Fibroblast of villous mesenchyme (primary cell): ENCODE measurements around the gene CFHR5. TPM values are rescaled to one million over a fixed set of nuclear protein-coding genes. Genes with fewer than 3 reads are reported as not detected.

Source experiments
- DNase-seq: peaks from one replicate; pipeline ENCODE4 v3.0.0-alpha.2; 2010; ENCODE audit warnings: low read depth
- H3K4me3 ChIP-seq: 2 replicates; pipeline ENCODE4 v1.5.1; 2011; ENCODE audit warnings: low read depth, mild to moderate bottlenecking, low read length
- CTCF ChIP-seq: IDR thresholded peaks from 2 replicates; pipeline ENCODE4 v1.5.1; 2012; ENCODE audit warnings: low read depth, mild to moderate bottlenecking, low read length; ENCODE audit not compliant: insufficient read depth
- small RNA-seq: library from RNA; depleted of rRNA; stranded (forward); fragments of <200 nt; gene quantifications from one replicate; pipeline ENCODE3, GENCODE V24; 2012
- total RNA-seq: library from RNA; depleted of rRNA; stranded (reverse); fragments of >200 nt; gene quantifications from 2 replicates; pipeline ENCODE4 v1.2.3, GENCODE V29; 2012

The CFHR5 gene
- total RNA-seq, 1 donor: not detected

GRCh38 chr1:197042676-197043341 lies 65.5 kb downstream of the CFHR5 start:
- TF ChIP-seq CTCF: no peak
- no peak overlapping the region for H3K4me3 ChIP-seq
- no peak for DNase-seq

- no peak for TF ChIP-seq CTCF
- H3K4me3 ChIP-seq: no peak overlapping the region
- no peak for DNase-seq
Measured at GRCh38 chr1:197049100-197049499, 71.7 kb downstream of the CFHR5 start.

Small RNAs within 50 kb of the gene (small RNA-seq; reads per million reads assigned to genes)
- not detected for gene AL139418.1

Other genes starting within 250 kb of the CFHR5 start
- not detected in 2 replicates for gene CFHR3, start 202.7 kb upstream of the CFHR5 start, total RNA-seq
- gene CFHR1, start 157.8 kb upstream of the CFHR5 start, total RNA-seq: 0.86 TPM in 1 of 2 replicates, not detected in the other
- gene CFHR4, start 89.5 kb upstream of the CFHR5 start, total RNA-seq: not detected in 2 replicates
- not detected in 2 replicates for gene CFHR2, start 33.8 kb upstream of the CFHR5 start, total RNA-seq
- gene F13B, start 89.7 kb downstream of the CFHR5 start, total RNA-seq: not detected in 2 replicates
- 19.6 and 43.6 TPM in 2 replicates for gene ASPM, start 169.1 kb downstream of the CFHR5 start, total RNA-seq
- 18.4 and 32.0 TPM in 2 replicates for gene ZBTB41, start 223.7 kb downstream of the CFHR5 start, total RNA-seq